ENCODE data around the gene WNK3. TPM values are rescaled to one million over a fixed set of nuclear protein-coding genes. Genes with fewer than 3 reads are reported as not detected.

The WNK3 gene
- total and polyA plus RNA-seq, 9 of the 15 experiments (the other 6 are each of a cell fraction or from before 2014, with no cell fraction given), result under 0.01 to 0.02 (median 0.01) TPM; not detected in 4

DNA sequence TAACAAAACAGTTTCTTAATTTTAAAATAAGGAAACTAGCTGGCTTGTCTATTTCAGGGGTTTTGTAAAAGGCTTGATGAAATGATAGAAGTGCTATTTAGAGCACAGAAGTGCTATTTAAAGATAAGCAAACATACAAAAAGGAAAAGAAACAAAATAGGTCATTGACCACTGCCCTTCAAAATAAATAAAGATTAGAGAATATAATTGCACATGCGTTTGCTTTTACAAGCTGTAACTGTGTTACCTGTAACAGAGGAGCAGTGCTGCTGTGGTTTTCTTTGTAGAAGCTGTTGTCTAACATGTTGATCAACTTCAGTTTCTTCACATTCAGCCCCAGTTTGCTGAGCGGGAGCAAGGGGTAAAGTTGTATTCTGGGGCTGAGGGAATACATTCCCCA, 63.5 kb downstream of the WNK3 start:
- H3K9me3 ChIP-seq (replicated peaks; ENCODE audit: control insufficient read depth, insufficient read depth, low read depth, low read length), result no peaks in the 10 kb centered on the region
- DNase-seq (ENCODE audit: extremely low read depth in 1 of 4, low spot score in 3 of 4) (no peak), ATAC-seq (no peak), FAIRE-seq (no peak)
- no peak overlapping the region for H3K27ac ChIP-seq (ENCODE audit: extremely low read depth, low read depth, low read length)
- intact Hi-C loops (cut with micrococcal nuclease), result no loop called here
- ChIA-PET CTCF (ENCODE audit: low intra/inter-chr PET ratio) (no interaction called here), POLR2A (no interaction called here)
- no peak overlapping the region for H3K4me2 ChIP-seq (ENCODE audit: insufficient read depth, low read length)
- peaks cover 3 to 10% of the 10 kb centered on the region in 2 experiments; a peak in 2 of 5 replicates for H3K27me3 ChIP-seq (ENCODE audit: control insufficient read depth in 2 of 2, insufficient read depth in 2 of 2, low read length in 2 of 2)
- H3K4me3 ChIP-seq, result no peak overlapping the region
- H3K9me1 ChIP-seq (ENCODE audit: control insufficient read depth, insufficient read depth, low read length), result no peaks in the 10 kb centered on the region
- 0% methylated on average over 2 of the region's 2 CpGs for WGBS (ENCODE audit: insufficient coverage, low coverage, missing lambda C conversion rate)
- H3K9ac ChIP-seq (ENCODE audit: insufficient read depth in 1 of 2, low read depth in 2 of 2, low read length in 2 of 2), result no peak overlapping the region
- H2AFZ ChIP-seq (ENCODE audit: low read depth, low read length), result no peak overlapping the region
- no peaks in the 10 kb centered on the region for H4K20me1 ChIP-seq (replicated peaks; ENCODE audit: control insufficient read depth, insufficient read depth, low read length)
- no peaks in the 10 kb centered on the region for H3K36me3 ChIP-seq (ENCODE audit: control insufficient read depth, insufficient read depth, low read length)
- no TSS peak for BruUV-seq (replicated peaks)
- no peaks in the 10 kb centered on the region for H3K79me2 ChIP-seq (ENCODE audit: control insufficient read depth, insufficient read depth, low read length)
- no peaks in the 10 kb centered on the region for H3K4me1 ChIP-seq (replicated peaks in 1 of 2; ENCODE audit: control insufficient read depth in 2 of 2, insufficient read depth in 2 of 2, low read length in 2 of 2)
- in situ Hi-C loops (cut with MboI), result no loop called here
- TF ChIP-seq ZNF717 (CRISPR knock-in tag; IDR thresholded peaks at IDR 0.05) (no peak), ELF4 (CRISPR knock-in tag; IDR thresholded peaks at IDR 0.05) (no peak), SMARCA5 (IDR thresholded peaks at IDR 0.05) (no peak), BHLHE40 (IDR thresholded peaks at IDR 0.05; ENCODE audit: low read length) (no peak), KLF13 (tag; IDR thresholded peaks at IDR 0.05; ENCODE audit: borderline replicate concordance, low read depth) (no peak), RBM15 (IDR thresholded peaks at IDR 0.05; ENCODE audit: insufficient read depth, low read length) (no peak), ZNF518B (CRISPR knock-in tag; IDR thresholded peaks at IDR 0.05) (no peak), KLF1 (tag; IDR thresholded peaks at IDR 0.05) (no peak), HDAC8 (tag; IDR thresholded peaks at IDR 0.05) (no peak), NCOA4 (IDR thresholded peaks at IDR 0.05; ENCODE audit: partially characterized antibody) (no peak), ZNF263 (CRISPR knock-in tag; IDR thresholded peaks at IDR 0.05; ENCODE audit: borderline replicate concordance) (no peak), ZNF384 (IDR thresholded peaks at IDR 0.05; ENCODE audit: low read depth, low read length) (no peak)
- TF ChIP-seq, protein P1, sequence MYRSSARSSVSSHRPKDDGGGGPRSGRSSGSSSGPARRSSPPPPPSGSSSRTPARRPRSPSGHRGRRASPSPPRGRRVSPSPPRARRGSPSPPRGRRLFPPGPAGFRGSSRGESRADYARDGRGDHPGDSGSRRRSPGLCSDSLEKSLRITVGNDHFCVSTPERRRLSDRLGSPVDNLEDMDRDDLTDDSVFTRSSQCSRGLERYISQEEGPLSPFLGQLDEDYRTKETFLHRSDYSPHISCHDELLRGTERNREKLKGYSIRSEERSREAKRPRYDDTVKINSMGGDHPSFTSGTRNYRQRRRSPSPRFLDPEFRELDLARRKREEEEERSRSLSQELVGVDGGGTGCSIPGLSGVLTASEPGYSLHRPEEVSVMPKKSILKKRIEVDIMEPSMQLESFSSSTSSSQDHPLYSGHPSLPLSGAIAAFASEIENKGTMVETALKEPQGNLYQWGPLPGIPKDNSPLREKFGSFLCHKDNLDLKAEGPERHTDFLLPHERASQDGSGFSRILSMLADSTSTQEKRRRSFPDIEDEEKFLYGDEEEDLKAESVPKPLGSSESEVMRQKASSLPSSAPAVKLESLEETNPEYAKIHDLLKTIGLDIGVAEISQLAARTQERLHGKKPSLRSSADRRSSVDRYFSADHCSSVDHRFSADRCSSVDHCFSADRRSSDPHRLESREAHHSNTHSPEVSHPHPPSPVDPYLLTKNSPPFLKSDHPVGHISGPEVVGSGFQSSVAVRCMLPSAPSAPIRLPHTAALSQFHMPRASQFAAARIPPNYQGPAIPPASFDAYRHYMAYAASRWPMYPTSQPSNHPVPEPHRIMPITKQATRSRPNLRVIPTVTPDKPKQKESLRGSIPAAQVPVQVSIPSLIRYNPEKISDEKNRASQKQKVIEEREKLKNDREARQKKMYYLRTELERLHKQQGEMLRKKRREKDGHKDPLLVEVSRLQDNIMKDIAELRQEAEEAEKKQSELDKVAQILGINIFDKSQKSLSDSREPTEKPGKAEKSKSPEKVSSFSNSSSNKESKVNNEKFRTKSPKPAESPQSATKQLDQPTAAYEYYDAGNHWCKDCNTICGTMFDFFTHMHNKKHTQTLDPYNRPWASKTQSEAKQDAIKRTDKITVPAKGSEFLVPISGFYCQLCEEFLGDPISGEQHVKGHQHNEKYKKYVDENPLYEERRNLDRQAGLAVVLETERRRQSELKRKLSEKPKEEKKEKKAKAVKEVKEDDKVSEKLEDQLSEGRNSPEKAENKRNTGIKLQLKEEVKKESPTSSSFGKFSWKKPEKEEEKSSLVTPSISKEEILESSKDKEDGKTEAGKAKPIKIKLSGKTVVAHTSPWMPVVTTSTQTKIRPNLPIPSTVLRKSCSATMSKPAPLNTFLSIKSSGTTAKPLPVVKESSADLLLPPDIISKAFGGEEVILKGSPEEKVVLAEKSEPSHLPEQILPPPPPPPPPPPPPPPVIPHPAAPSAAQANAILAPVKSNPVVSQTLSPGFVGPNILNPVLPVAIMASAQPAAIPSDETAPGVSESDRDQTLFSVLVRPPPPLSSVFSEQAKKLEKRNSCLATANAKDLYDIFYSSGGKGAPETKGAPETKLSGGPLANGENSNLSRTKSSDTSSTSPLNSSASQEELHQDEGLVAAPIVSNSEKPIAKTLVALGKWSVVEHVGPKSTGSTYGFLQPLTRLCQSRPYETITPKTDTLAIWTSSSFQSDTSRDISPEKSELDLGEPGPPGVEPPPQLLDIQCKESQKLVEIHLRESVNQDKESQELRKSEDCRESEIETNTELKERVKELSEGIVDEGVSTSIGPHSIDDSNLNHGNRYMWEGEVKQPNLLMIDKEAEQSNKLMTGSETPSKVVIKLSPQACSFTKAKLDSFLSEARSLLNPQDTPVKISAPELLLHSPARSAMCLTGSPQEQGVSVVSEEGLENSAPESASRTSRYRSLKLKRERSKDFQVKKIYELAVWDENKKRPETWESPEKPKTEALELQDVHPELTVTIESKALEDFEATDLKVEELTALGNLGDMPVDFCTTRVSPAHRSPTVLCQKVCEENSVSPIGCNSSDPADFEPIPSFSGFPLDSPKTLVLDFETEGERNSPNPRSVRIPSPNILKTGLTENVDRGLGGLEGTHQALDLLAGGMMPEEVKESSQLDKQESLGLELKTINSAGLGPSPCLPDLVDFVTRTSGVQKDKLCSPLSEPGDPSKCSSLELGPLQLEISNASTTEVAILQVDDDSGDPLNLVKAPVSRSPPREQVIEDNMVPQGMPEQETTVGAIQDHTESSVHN (IDR thresholded peaks at IDR 0.05; ENCODE audit: borderline replicate concordance in 1 of 2, low read depth in 1 of 2), result no peak
